ENCODE measurements around the gene BTN2A1. TPM values are rescaled to one million over a fixed set of nuclear protein-coding genes. Genes with fewer than 3 reads are reported as not detected.

BTN2A1 gene
- total and polyA plus RNA-seq, 2 of the 13 experiments (the other 11 are each of a cell fraction or from before 2014, with no cell fraction given), result 16.4 to 30.4 TPM

DNA sequence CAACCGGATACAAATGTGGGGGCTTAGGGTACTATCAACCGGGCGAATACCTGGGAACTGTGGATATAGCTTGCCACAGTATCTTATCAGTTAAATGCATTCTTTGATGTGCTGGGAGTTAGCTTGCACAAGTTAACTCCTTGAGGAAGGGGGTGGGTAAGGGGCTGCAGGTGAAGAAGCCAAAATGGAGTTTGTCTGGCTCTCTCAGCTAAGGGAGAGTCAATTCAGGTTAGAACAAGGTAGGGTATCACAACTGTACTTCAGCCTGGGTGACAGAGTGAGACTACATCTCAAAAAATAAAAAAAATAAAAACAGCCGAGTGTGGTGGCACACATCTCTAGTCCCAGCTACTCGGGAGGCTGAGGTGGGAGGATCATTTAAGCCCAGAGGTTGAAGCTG, 33.8 kb downstream of the BTN2A1 start:
- ATAC-seq (no peak), FAIRE-seq (no peak), DNase-seq (ENCODE audit: low spot score) (no peak)
- no peaks in the 10 kb centered on the region for H3K9me3 ChIP-seq (ENCODE audit: low read length)
- H2AFZ ChIP-seq (ENCODE audit: low read length), result no peak overlapping the region
- no TSS peak for BruUV-seq (replicated peaks)
- H3K4me1 ChIP-seq (ENCODE audit: insufficient read depth, low read length), result peaks cover 21% of the 10 kb centered on the region
- no peak overlapping the region for H3K4me3 ChIP-seq (replicated peaks in 1 of 3; ENCODE audit: insufficient read depth in 1 of 3, low read depth in 2 of 3, low read length in 3 of 3)
- no peak overlapping the region for H3K27ac ChIP-seq (ENCODE audit: extremely low read length, insufficient read depth, low read length)
- H3K4me2 ChIP-seq (ENCODE audit: low read depth, low read length), result no peak overlapping the region
- H3K79me2 ChIP-seq (ENCODE audit: insufficient read depth, low read length), result no peaks in the 10 kb centered on the region
- no peaks in the 10 kb centered on the region for H3K36me3 ChIP-seq (replicated peaks in 1 of 2; ENCODE audit: control insufficient read depth in 1 of 2, insufficient read depth in 2 of 2, low read length in 2 of 2)
- no peak overlapping the region for H3K9ac ChIP-seq (ENCODE audit: insufficient read depth, low read depth, low read length)
- 47% methylated on average over 5 of the region's 5 CpGs for WGBS (ENCODE audit: low lambda C conversion rate)
- 0 out of 5 replicates have a peak, but pooled peaks cover 0 to 10% of the 10 kb centered on the region in 2 experiments for H3K27me3 ChIP-seq (ENCODE audit: control insufficient read depth in 1 of 2, insufficient read depth in 2 of 2, low read length in 2 of 2)
- TF ChIP-seq MEF2D (CRISPR knock-in tag; IDR thresholded peaks at IDR 0.05), result no peak
- TF ChIP-seq DNMT3B (CRISPR knock-in tag; conservative IDR thresholded peaks at IDR 0.05), result no peak
- TF ChIP-seq ZNF253 (CRISPR knock-in tag; IDR thresholded peaks at IDR 0.05; ENCODE audit: borderline replicate concordance), result no peak
- no peak for TF ChIP-seq HIVEP1 (CRISPR knock-in tag; IDR thresholded peaks at IDR 0.05)
- no peak for TF ChIP-seq ZKSCAN8 (CRISPR knock-in tag; IDR thresholded peaks at IDR 0.05; ENCODE audit: borderline replicate concordance)
- H4K20me1 ChIP-seq (ENCODE audit: insufficient read depth, low read length), result no peaks in the 10 kb centered on the region
- ChIA-PET POLR2A (no interaction called here), CTCF (ENCODE audit: low intra/inter-chr PET ratio, low total read pairs) (no interaction called here)
- intact Hi-C loops (cut with micrococcal nuclease; ENCODE audit: unreplicated experiment), result no loop called here
- in situ Hi-C loops (cut with HindIII; ENCODE audit: extremely low pct_ligation_motif_present, low pct_unique_long_range_greater_than_20kb), result no loop called here

- ATAC-seq (peak; percentile 95), DNase-seq (ENCODE audit: low spot score) (peak; percentile 52), FAIRE-seq (peak; percentile 75)
- H3K4me3 ChIP-seq (replicated peaks in 1 of 3; ENCODE audit: insufficient read depth in 1 of 3, low read depth in 2 of 3, low read length in 3 of 3), result no peak overlapping the region
- no peaks in the 10 kb centered on the region for H3K79me2 ChIP-seq (ENCODE audit: insufficient read depth, low read length)
- H3K9me3 ChIP-seq (ENCODE audit: low read length), result no peaks in the 10 kb centered on the region
- H3K4me1 ChIP-seq (ENCODE audit: insufficient read depth, low read length), result peaks cover 21% of the 10 kb centered on the region
- H3K9ac ChIP-seq (ENCODE audit: insufficient read depth, low read depth, low read length), result no peak overlapping the region
- H2AFZ ChIP-seq (ENCODE audit: low read length), result no peak overlapping the region
- peaks cover 2 to 10% of the 10 kb centered on the region in 2 experiments; a peak in 1 of 5 replicates for H3K27me3 ChIP-seq (ENCODE audit: control insufficient read depth in 1 of 2, insufficient read depth in 2 of 2, low read length in 2 of 2)
- in situ Hi-C loops (cut with HindIII; ENCODE audit: extremely low pct_ligation_motif_present, low pct_unique_long_range_greater_than_20kb), result no loop called here
- BruUV-seq (replicated peaks), result no TSS peak
- no peaks in the 10 kb centered on the region for H3K36me3 ChIP-seq (replicated peaks in 1 of 2; ENCODE audit: control insufficient read depth in 1 of 2, insufficient read depth in 2 of 2, low read length in 2 of 2)
- peak overlapping the region; percentile 18; the same call in 1 of the 2 replicates for H3K4me2 ChIP-seq (ENCODE audit: low read depth, low read length)
- 64% methylated on average over 2 of the region's 2 CpGs for WGBS (ENCODE audit: low lambda C conversion rate)
- ChIA-PET CTCF (ENCODE audit: low intra/inter-chr PET ratio, low total read pairs) (interaction anchor here (1.5 kb wide), 1 partner anchor 152 kb away, joined by 14 read pairs; no protein-coding TSS in a partner anchor), POLR2A (no interaction called here)
- no peak overlapping the region for H3K27ac ChIP-seq (ENCODE audit: extremely low read length, insufficient read depth, low read length)
- no peaks in the 10 kb centered on the region for H4K20me1 ChIP-seq (ENCODE audit: insufficient read depth, low read length)
- intact Hi-C loops (cut with micrococcal nuclease; ENCODE audit: unreplicated experiment), result loop anchor here (1.0 kb wide), 1 partner anchor 152 kb away; no protein-coding TSS in a partner anchor
- TF ChIP-seq ZBTB3 (CRISPR knock-in tag; IDR thresholded peaks at IDR 0.05; ENCODE audit: borderline replicate concordance, low read depth) (no peak), CTCF (CRISPR knock-in tag; IDR thresholded peaks at IDR 0.05) (peak; percentile 64), RFXAP (CRISPR knock-in tag; IDR thresholded peaks at IDR 0.05; ENCODE audit: borderline replicate concordance) (0 out of 2 replicates have a peak, but pooled peaks have one; percentile 46), SAP130 (CRISPR knock-in tag; IDR thresholded peaks at IDR 0.05; ENCODE audit: low read depth) (peak; percentile 32; the same call in 1 of the 2 replicates), STAG1 (CRISPR knock-in tag; IDR thresholded peaks at IDR 0.05) (peak; percentile 77), RFXANK (CRISPR knock-in tag; IDR thresholded peaks at IDR 0.05) (peak; percentile 68; the same call in 1 of the 2 replicates), RFX5 (IDR thresholded peaks at IDR 0.05; ENCODE audit: low read depth, low read length) (peak; percentile 32; the same call in 1 of the 2 replicates), ZNF12 (CRISPR knock-in tag; IDR thresholded peaks at IDR 0.05) (no peak), RAD21 (CRISPR knock-in tag; IDR thresholded peaks at IDR 0.05) (peak; percentile 66)
- TF ChIP-seq, protein P1, sequence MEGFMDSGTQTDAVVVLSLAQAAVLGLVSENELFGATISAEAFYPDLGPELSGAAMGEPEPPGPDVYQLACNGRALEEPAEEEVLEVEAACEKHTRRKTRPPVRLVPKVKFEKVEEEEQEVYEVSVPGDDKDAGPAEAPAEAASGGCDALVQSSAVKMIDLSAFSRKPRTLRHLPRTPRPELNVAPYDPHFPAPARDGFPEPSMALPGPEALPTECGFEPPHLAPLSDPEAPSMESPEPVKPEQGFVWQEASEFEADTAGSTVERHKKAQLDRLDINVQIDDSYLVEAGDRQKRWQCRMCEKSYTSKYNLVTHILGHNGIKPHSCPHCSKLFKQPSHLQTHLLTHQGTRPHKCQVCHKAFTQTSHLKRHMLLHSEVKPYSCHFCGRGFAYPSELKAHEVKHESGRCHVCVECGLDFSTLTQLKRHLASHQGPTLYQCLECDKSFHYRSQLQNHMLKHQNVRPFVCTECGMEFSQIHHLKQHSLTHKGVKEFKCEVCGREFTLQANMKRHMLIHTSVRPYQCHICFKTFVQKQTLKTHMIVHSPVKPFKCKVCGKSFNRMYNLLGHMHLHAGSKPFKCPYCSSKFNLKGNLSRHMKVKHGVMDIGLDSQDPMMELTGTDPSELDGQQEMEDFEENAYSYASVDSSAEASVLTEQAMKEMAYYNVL (CRISPR knock-in tag; IDR thresholded peaks at IDR 0.05; ENCODE audit: borderline replicate concordance), result 0 out of 2 replicates have a peak, but pooled peaks have one; percentile 22
Measured at GRCh38 chr6:26493258-26493657, 35.5 kb downstream of the BTN2A1 start.
